Effector memory CD8-positive, alpha-beta T cell (primary cell): ENCODE measurements around the gene PIP4K2B.

ENCODE experiments used
- ATAC-seq: fragments of 150-1000 bp; cut with Tn5 transposase; replicated peaks from 2 replicates; pipeline ENCODE4 v1.10.0; 2021; ENCODE audit warnings: mild to moderate bottlenecking, moderate library complexity
- DNase-seq, 3 experiments: peaks; one replicate each; pipeline ENCODE4 v3.0.0; 2021
- H3K27ac Mint-ChIP-seq, 2 donors: one replicate each; pipeline ENCODE4 v1.8.0; 2022; ENCODE audit warnings: mild to moderate bottlenecking in 2 of 2, mixed read lengths in 2 of 2, moderate library complexity in 2 of 2
- H3K27me3 Mint-ChIP-seq, 2 donors: one replicate each; pipeline ENCODE4 v1.8.0; 2022; ENCODE audit warnings: mixed read lengths in 2 of 2
- H3K36me3 Mint-ChIP-seq: one replicate; pipeline ENCODE4 v1.8.0; 2022; ENCODE audit warnings: mild to moderate bottlenecking, moderate library complexity, mixed read lengths; ENCODE audit not compliant: insufficient read depth
- H3K4me1 Mint-ChIP-seq, 2 donors: one replicate each; pipeline ENCODE4 v1.8.0; 2022; ENCODE audit warnings: low read depth in 2 of 2, mixed read lengths in 2 of 2
- H3K4me3 Mint-ChIP-seq, 2 donors: one replicate each; pipeline ENCODE4 v1.8.0; 2022; ENCODE audit warnings: mild to moderate bottlenecking in 2 of 2, mixed read lengths in 2 of 2, moderate library complexity in 2 of 2
- H3K9me3 Mint-ChIP-seq, 2 donors: one replicate each; pipeline ENCODE4 v1.8.0; 2022; ENCODE audit warnings: mixed read lengths in 2 of 2
- total RNA-seq, 9 experiments: gene quantifications; one replicate each; lab custom pipeline; 2026; lab: John Stamatoyannopoulos, UW

Gene PIP4K2B
- 57.1 to 148 (median 75.1) reads per million in 9 experiments for total RNA-seq

DNA sequence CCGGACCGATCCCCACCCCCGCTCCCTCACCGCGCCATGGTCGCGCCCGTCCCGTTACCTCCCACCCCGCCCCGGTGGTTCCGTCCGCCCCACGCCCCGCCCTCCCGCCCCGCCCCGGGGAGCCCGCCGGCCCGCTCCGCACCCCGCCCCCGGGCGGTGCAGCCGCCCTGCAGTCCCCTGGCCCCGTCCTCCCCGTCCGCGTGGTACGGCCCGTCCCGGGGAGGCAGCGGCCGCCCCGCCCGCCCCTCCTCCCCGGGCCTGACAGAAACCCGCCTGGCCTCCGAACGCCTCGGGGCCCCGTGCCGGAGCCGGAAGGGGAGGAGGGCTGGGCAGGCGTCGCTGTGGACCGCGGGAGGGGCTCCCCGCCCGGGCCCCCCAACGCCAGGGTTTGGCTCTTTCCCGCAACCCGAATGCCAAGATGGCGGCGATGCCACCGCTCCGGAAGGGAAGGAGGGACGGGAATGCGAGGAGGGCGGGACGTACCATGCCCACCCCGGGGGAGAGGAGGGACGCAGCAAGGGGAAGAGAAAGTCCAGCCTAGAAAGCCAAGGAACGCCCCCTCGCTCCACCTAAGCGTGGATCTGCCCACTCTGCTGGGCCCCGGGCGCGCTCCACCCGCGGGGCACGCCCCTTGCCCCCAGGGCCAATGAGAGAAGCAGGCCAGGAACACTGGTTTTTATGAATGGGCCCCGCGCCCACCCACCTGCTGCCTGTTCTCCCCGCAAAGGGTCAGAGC is at the start of gene PIP4K2B:
Gene PIP4K2B (minus strand): TSS at position 56 of the 736 bp plus-strand sequence. CDS start 132 bp downstream, outside the sequence.
- peak; percentile 75 for DNase-seq
- Mint-ChIP-seq H3K27ac (peak within 1 kb of the TSS; percentile 91 to 94), H3K9me3 (no peaks in the 10 kb centered on the region), H3K4me3 (peak within 1 kb of the TSS; percentile 92 to 95), H3K27me3 (no peaks in the 10 kb centered on the region), H3K4me1 (peaks cover 32 to 33% of the 10 kb centered on the region in 2 donors), H3K36me3 (peaks cover 62% of the 10 kb centered on the region)
- peak; percentile 71 for ATAC-seq

DNA sequence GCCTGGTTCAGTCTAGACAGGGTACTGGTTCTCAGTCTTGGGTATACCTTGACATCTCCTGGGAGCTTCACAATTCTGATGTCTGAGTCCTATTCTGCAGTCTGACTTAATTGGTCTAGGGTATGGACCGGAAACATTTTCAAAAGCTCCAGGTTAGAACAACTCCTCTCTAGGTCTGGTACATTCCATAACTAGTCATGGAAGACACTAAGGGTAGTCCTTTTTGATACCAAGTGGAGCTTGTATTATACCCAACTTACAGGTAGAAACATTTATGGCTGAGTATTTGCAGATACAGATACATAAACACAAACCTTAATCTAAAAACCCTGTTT is 49.2 kb upstream of the PIP4K2B start:
- Mint-ChIP-seq H3K27me3 (no peaks in the 10 kb centered on the region), H3K4me3 (no peak overlapping the region), H3K36me3 (peaks cover 70% of the 10 kb centered on the region), H3K4me1 (peaks cover 27 to 34% of the 10 kb centered on the region in 2 donors), H3K27ac (no peak overlapping the region), H3K9me3 (no peaks in the 10 kb centered on the region)
- ATAC-seq (no peak), DNase-seq (no peak)

- Mint-ChIP-seq H3K36me3 (peaks cover 28% of the 10 kb centered on the region), H3K27me3 (no peaks in the 10 kb centered on the region), H3K27ac (peak overlapping the region in 1 of 2 donors; percentile 60), H3K9me3 (no peaks in the 10 kb centered on the region), H3K4me1 (no peaks in the 10 kb centered on the region), H3K4me3 (no peak overlapping the region)
- no peak for DNase-seq
- ATAC-seq = no peak
These were observed 45.0 kb upstream of the PIP4K2B start for GRCh38 chr17:38844261-38844757.

DNA sequence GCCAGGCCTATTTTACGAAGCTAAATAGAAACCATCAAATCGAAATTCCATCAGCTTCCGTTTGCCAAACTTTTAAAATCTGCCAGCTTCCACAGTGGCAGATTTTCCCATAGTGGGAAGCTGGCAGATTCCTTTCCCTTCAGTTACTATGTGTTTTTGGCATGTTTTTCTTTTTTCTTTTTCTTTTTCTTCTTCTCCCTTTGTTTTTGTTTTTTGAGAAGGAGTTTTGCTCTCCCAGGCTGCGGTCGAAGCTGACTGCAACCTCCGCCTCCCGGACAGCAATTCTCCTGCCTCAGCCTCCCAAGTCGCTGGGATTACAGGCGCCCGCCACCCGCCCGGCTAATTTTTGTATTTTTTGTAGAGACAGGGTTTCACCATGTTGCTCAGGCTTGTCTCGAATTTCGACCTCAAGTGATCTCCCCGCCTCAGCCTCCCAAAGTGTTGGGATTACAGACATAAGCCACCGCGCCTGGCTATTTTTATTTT is 26.4 kb upstream of the PIP4K2B start:
- no peak for DNase-seq
- H3K4me3 Mint-ChIP-seq = peak overlapping the region; percentile 93 to 94
- H3K36me3 Mint-ChIP-seq = peaks cover 35% of the 10 kb centered on the region

GRCh38 chr17:38824899-38825761 is 25.8 kb upstream of the PIP4K2B start, which contains the start of gene CWC25:
Gene CWC25, minus strand, starts transcription at chr17:38825321. Its CDS starts 138 bp downstream, at chr17:38825183.
- DNase-seq (peak; percentile 97 to 100 (median 99)), ATAC-seq (peak; percentile 84)
- Mint-ChIP-seq H3K4me3 (peak within 1 kb of the TSS; percentile 93 to 94), H3K9me3 (no peaks in the 10 kb centered on the region), H3K27ac (peak within 1 kb of the TSS; percentile 98 to 100), H3K27me3 (no peaks in the 10 kb centered on the region), H3K4me1 (peaks cover 25 to 34% of the 10 kb centered on the region in 2 donors), H3K36me3 (peaks cover 42% of the 10 kb centered on the region)

More for the DNA sequence above, 26.4 kb upstream of the PIP4K2B start:
- no peak for ATAC-seq
- H3K9me3 Mint-ChIP-seq = no peaks in the 10 kb centered on the region
- no peaks in the 10 kb centered on the region for H3K27me3 Mint-ChIP-seq
- peaks cover 22 to 30% of the 10 kb centered on the region in 2 donors for H3K4me1 Mint-ChIP-seq
- H3K27ac Mint-ChIP-seq = peak overlapping the region; percentile 98 to 100

- no peak overlapping the region for H3K4me3 Mint-ChIP-seq
- H3K27ac Mint-ChIP-seq = peak overlapping the region; percentile 26 to 60
- H3K27me3 Mint-ChIP-seq = no peaks in the 10 kb centered on the region
- DNase-seq = no peak
- peak; percentile 79 for ATAC-seq
- no peaks in the 10 kb centered on the region for H3K9me3 Mint-ChIP-seq
- H3K36me3 Mint-ChIP-seq = peaks cover 80% of the 10 kb centered on the region
- H3K4me1 Mint-ChIP-seq = peaks cover 3 to 12% of the 10 kb centered on the region in 2 donors
These were observed 16.3 kb upstream of the PIP4K2B start for GRCh38 chr17:38815576-38816193.

DNA sequence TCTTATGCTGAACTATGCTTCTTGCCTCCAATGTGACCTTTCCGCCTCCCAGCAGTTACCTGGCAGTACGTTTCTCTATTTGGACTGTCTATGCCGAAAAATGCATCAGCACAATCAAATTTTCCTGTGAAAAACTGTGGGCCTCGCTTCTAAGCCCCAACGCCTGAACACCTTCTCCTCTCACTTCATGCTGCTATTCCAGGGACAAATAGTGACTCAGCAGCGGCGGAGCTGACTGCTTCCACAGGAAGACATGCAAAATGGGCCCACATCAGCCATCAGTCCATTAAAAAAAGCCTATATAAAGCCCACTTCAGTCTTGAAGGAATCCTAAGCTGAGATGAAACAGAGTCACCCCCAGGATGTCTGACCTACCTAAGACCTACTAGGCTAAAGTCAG is 10.5 kb upstream of the PIP4K2B start:
- Mint-ChIP-seq H3K4me1 (peaks cover 2 to 4% of the 10 kb centered on the region in 2 donors), H3K9me3 (no peaks in the 10 kb centered on the region), H3K27ac (no peak overlapping the region), H3K36me3 (peaks cover 100% of the 10 kb centered on the region), H3K27me3 (no peaks in the 10 kb centered on the region), H3K4me3 (no peak overlapping the region)
- no peak for DNase-seq
- ATAC-seq = no peak

- no peaks in the 10 kb centered on the region for H3K27me3 Mint-ChIP-seq
- DNase-seq (no peak), ATAC-seq (no peak)
- no peaks in the 10 kb centered on the region for H3K9me3 Mint-ChIP-seq
- peaks cover 64% of the 10 kb centered on the region for H3K36me3 Mint-ChIP-seq
- H3K4me3 Mint-ChIP-seq = peak overlapping the region; percentile 87 to 88
- peaks cover 30 to 32% of the 10 kb centered on the region in 2 donors for H3K4me1 Mint-ChIP-seq
- peak overlapping the region; percentile 27 to 91 for H3K27ac Mint-ChIP-seq
These were observed 943 bp upstream of the PIP4K2B start for GRCh38 chr17:38800237-38800760.

DNA sequence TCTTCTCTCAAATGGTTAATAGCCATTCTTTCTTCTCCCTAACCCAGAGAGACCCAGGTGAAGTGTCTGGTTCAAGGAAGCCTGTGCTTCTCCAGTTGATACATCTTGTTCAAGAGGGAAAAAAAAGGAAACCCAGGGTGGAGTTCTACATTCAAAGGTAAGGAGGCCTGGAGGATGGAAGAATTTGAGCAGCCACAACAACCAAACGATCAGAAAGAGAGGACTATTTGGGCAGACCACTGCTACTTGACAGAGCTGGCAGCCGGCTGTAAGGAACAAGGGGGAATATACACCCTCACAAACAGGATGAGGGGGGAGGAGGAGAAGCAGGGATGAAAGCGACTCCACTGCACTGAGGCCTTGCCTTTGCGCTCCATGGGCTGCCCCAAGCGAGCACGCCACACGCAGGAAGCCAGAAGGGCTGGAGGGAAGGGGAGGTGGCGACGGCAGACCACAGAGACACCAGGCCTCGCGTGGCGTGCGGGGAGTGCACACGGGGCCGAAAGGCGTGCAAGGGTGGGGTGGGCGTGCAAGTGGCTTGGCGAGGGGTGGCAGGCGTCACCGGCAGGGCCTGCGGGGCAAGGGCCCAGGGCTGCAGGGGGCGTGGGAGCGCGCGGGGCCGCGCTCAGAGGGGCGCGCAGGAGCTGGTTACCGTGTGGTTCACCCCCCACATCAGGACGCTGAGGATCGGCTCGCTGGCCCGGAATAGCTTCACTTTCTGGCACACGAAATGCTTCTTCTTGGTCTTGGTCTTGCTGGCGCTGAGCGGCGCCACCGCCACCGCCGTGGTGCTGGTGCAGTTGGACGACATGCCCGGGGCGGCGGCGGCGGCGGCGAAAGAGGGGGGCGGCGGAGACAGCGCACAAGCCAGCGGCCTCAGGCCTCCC is 499 bp downstream of the PIP4K2B start:
- ATAC-seq (peak; percentile 58), DNase-seq (peak; percentile 48 to 53 (median 51))
- H3K4me1 Mint-ChIP-seq = peaks cover 33 to 39% of the 10 kb centered on the region in 2 donors
- no peaks in the 10 kb centered on the region for H3K9me3 Mint-ChIP-seq
- H3K36me3 Mint-ChIP-seq = peaks cover 60% of the 10 kb centered on the region
- peak overlapping the region; percentile 91 to 94 for H3K27ac Mint-ChIP-seq
- no peaks in the 10 kb centered on the region for H3K27me3 Mint-ChIP-seq
- peak overlapping the region; percentile 92 to 95 for H3K4me3 Mint-ChIP-seq

DNA sequence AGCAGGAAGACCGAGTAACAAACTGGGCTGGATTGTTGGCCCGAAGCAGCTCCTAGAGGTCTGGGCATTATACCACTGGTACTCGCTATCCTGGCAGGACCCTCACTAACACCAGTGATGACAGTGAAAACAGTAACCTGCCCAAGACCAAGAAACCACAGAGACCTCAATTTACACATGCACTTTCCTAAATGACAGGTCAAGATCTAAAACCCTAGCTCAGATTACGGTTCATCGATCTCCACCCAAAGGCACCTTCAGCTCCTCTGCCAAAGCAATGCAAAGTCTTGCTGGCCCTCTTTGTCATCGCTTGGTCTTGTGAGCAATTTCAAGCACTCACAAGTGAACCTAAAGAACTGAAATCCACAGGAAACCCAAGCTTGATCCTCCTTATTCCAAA is 1.5 kb downstream of the PIP4K2B start:
- ATAC-seq (no peak), DNase-seq (no peak)
- Mint-ChIP-seq H3K36me3 (peaks cover 53% of the 10 kb centered on the region), H3K27me3 (no peaks in the 10 kb centered on the region), H3K27ac (peak overlapping the region; percentile 67 to 91), H3K4me1 (peaks cover 36 to 43% of the 10 kb centered on the region in 2 donors), H3K9me3 (no peaks in the 10 kb centered on the region), H3K4me3 (peak overlapping the region; percentile 92 to 95)

DNA sequence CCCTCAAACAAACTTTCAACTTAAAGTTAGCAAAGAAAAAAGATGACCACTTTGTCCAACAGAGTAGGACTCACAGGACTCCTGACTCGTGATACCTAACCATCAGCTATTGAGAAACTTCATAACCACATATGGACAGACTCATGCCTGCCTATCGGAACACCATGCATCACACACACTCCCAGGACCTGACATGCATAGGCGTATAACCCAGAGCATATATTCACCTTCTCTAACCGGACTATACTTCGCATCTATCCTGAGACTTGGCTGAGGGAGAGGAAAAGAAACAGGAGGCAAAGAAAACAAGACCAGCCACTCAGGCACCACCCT is 2.2 kb downstream of the PIP4K2B start:
- DNase-seq = no peak
- Mint-ChIP-seq H3K4me1 (peaks cover 36 to 43% of the 10 kb centered on the region in 2 donors), H3K4me3 (peak overlapping the region; percentile 92 to 95), H3K9me3 (no peaks in the 10 kb centered on the region), H3K27ac (peak overlapping the region; percentile 67 to 73), H3K36me3 (peaks cover 51% of the 10 kb centered on the region), H3K27me3 (no peaks in the 10 kb centered on the region)
- no peak for ATAC-seq
